Activated CD4-positive, alpha-beta T cell treated with anti-CD3 and anti-CD28 coated beads, Interleukin-2, amount 10 ng/mL, durations not matched to agents 24 days and 14 days (primary cell): ENCODE measurements around the gene GLYATL2. TPM values are rescaled to one million over a fixed set of nuclear protein-coding genes. Genes with fewer than 3 reads are reported as not detected.

Experiments
- DNase-seq: peaks from one replicate; pipeline ENCODE4 v3.0.0; 2022
- H3K27ac Mint-ChIP-seq: one replicate; pipeline ENCODE4 v1.8.0; 2022; ENCODE audit warnings: mild to moderate bottlenecking, mixed read lengths
- H3K27me3 Mint-ChIP-seq: one replicate; pipeline ENCODE4 v1.8.0; 2022; ENCODE audit warnings: mixed read lengths
- H3K36me3 Mint-ChIP-seq: one replicate; pipeline ENCODE4 v1.8.0; 2022; ENCODE audit warnings: low read depth, mild to moderate bottlenecking, mixed read lengths
- H3K4me1 Mint-ChIP-seq: one replicate; pipeline ENCODE4 v1.8.0; 2021; ENCODE audit warnings: mixed read lengths
- H3K4me3 Mint-ChIP-seq: one replicate; pipeline ENCODE4 v1.8.0; 2022; ENCODE audit warnings: mild to moderate bottlenecking, moderate library complexity, mixed read lengths
- H3K9me3 Mint-ChIP-seq: one replicate; pipeline ENCODE4 v1.8.0; 2021; ENCODE audit warnings: mixed read lengths
- intact Hi-C: fragments of 100-400 bp; cut with micrococcal nuclease; formaldehyde crosslinking; loops from one replicate; pipeline ENCODE4 v1.15.1; 2023
- total RNA-seq: library from RNA; stranded (reverse); gene quantifications from 2 replicates; pipeline ENCODE4 v1.2.3, GENCODE V29; 2022

GLYATL2 gene
- total RNA-seq, 1 donor from 2014 or later: not detected

DNA sequence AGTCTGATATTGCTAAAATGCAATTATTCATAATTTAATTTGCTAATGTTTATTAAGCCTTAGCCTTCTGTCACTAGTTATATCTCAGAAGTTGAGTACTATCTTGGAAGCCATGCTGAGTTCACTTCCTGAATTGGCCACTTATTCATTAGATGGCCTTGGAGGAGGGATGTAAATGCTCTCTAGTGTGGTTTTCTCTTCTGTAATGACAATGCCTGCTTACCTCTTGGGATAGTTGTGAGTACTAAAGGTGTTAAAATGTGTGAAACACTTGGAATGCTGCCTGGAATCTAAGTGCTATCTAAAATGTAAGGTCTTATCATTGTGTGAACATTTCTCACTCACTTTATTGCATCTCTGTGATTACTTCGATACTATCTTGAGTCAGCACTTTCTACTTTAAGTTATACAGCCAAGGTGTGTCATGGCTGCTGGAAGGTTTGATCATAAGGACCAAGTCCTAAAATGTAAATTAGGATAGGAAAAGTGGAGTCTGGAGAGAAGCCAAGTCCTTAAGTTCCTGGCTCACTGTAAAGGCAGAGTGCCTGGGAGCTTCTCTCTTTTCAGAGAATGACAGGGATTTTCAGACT, 12.4 kb downstream of the GLYATL2 start:
- Mint-ChIP-seq H3K27ac (no peak overlapping the region), H3K4me3 (no peak overlapping the region), H3K9me3 (no peaks in the 10 kb centered on the region), H3K36me3 (no peaks in the 10 kb centered on the region), H3K4me1 (no peaks in the 10 kb centered on the region), H3K27me3 (peaks cover 2% of the 10 kb centered on the region)
- intact Hi-C loops: no loop called here
- no peak for DNase-seq

DNA sequence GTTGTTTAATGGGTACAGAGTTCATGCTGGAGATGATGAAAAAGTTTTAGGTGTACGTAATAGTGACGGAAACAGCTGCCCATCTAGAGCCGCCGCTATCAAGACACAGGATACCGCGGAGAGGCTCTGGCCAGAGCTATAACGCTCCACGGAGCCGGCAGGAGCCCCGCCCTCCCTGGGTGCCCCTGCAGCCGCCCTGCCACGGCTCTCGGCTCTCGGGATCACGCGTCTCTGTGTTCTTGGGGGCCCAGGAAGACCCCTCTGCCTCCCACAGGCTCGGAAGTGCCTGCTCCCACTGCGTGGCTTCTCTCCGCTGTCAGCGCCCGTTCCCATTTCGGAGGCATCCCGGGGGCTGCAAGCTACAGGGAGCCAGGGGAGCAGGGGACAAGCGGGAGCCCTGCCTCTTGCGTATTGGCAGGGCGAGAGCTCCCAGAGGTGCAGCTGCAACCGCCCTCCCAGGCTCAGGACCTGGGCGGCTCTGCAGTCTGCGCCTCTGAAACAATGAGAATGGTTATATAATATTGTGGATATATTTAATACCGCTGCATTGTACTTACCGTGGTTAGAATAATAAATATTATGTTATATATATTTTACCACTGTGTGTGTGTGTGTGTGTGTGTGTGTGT, 13.7 kb downstream of the GLYATL2 start:
- H3K36me3 Mint-ChIP-seq: no peaks in the 10 kb centered on the region
- H3K4me1 Mint-ChIP-seq: no peaks in the 10 kb centered on the region
- intact Hi-C loops: no loop called here
- no peaks in the 10 kb centered on the region for H3K9me3 Mint-ChIP-seq
- peaks cover 2% of the 10 kb centered on the region for H3K27me3 Mint-ChIP-seq
- H3K27ac Mint-ChIP-seq: no peak overlapping the region
- no peak overlapping the region for H3K4me3 Mint-ChIP-seq
- no peak for DNase-seq

DNA sequence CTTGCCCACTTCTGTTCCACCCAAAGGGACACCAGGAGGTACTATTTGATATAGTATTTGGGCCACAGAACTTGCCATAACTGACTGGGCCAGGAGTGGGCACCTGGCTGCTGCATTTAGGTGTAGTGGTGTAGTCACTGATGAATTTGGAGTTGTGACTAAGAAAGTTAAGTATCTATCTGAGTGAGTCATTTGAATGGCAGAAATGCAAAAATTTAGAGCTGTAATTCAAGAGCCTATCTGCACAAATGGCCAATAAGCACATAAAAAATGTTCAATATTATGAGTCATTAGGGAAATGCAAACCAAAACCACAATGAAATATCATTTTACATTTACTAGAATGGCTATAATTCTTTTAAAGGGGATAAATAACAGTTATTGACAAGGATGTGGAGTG, 14.7 kb downstream of the GLYATL2 start:
- intact Hi-C loops: no loop called here
- Mint-ChIP-seq H3K4me3 (no peak overlapping the region), H3K9me3 (no peaks in the 10 kb centered on the region), H3K4me1 (no peaks in the 10 kb centered on the region), H3K36me3 (no peaks in the 10 kb centered on the region), H3K27me3 (peaks cover 2% of the 10 kb centered on the region), H3K27ac (no peak overlapping the region)
- DNase-seq: no peak

- H3K4me1 Mint-ChIP-seq: no peaks in the 10 kb centered on the region
- H3K9me3 Mint-ChIP-seq: peaks cover 8% of the 10 kb centered on the region
- H3K4me3 Mint-ChIP-seq: no peak overlapping the region
- intact Hi-C loops: no loop called here
- H3K27me3 Mint-ChIP-seq: no peaks in the 10 kb centered on the region
- no peak for DNase-seq
- H3K27ac Mint-ChIP-seq: no peak overlapping the region
- no peaks in the 10 kb centered on the region for H3K36me3 Mint-ChIP-seq
Observed at GRCh38 chr11:58813693-58814092, 30.8 kb downstream of the GLYATL2 start.

GRCh38 chr11:58811499-58811898, 33.0 kb downstream of the GLYATL2 start:
- DNase-seq: no peak
- Mint-ChIP-seq H3K27ac (no peak overlapping the region), H3K4me3 (no peak overlapping the region), H3K36me3 (no peaks in the 10 kb centered on the region), H3K4me1 (no peaks in the 10 kb centered on the region), H3K27me3 (no peaks in the 10 kb centered on the region), H3K9me3 (peaks cover 4% of the 10 kb centered on the region)
- intact Hi-C loops: no loop called here

GRCh38 chr11:58807343-58807742, 37.2 kb downstream of the GLYATL2 start:
- Mint-ChIP-seq H3K9me3 (no peaks in the 10 kb centered on the region), H3K4me1 (no peaks in the 10 kb centered on the region), H3K27me3 (no peaks in the 10 kb centered on the region), H3K4me3 (no peak overlapping the region), H3K27ac (no peak overlapping the region), H3K36me3 (no peaks in the 10 kb centered on the region)
- intact Hi-C loops: no loop called here
- no peak for DNase-seq

DNA sequence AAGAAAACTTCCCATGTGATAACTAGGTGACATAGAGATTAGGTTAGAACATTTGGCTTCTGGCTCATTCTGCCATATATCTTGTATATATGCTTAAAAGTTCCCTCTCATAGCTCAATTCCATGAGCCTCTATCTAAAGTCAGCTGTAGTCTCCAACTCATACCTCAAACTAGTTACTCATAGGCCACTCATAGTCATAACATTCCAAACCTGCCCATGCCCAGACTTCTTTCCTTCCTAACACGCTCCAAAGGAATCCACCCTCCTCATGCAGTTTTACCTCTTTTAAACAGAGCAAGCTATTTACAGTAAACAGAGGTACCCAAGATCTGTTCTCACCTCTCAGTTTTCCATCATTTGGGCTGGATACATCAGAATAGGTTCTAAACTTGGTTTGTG, 39.4 kb downstream of the GLYATL2 start:
- Mint-ChIP-seq H3K4me3 (no peak overlapping the region), H3K27me3 (peaks cover 5% of the 10 kb centered on the region)

GRCh38 chr11:58801974-58802545, 42.4 kb downstream of the GLYATL2 start:
- intact Hi-C loops: no loop called here
- no peak overlapping the region for H3K27ac Mint-ChIP-seq
- H3K4me1 Mint-ChIP-seq: no peaks in the 10 kb centered on the region
- H3K9me3 Mint-ChIP-seq: no peaks in the 10 kb centered on the region
- DNase-seq: no peak
- no peaks in the 10 kb centered on the region for H3K36me3 Mint-ChIP-seq
- peaks cover 10% of the 10 kb centered on the region for H3K27me3 Mint-ChIP-seq
- no peak overlapping the region for H3K4me3 Mint-ChIP-seq

More for the DNA sequence above, 39.4 kb downstream of the GLYATL2 start:
- Mint-ChIP-seq H3K36me3 (no peaks in the 10 kb centered on the region), H3K4me1 (no peaks in the 10 kb centered on the region), H3K27ac (no peak overlapping the region), H3K9me3 (no peaks in the 10 kb centered on the region)
- intact Hi-C loops: no loop called here
- DNase-seq: no peak

DNA sequence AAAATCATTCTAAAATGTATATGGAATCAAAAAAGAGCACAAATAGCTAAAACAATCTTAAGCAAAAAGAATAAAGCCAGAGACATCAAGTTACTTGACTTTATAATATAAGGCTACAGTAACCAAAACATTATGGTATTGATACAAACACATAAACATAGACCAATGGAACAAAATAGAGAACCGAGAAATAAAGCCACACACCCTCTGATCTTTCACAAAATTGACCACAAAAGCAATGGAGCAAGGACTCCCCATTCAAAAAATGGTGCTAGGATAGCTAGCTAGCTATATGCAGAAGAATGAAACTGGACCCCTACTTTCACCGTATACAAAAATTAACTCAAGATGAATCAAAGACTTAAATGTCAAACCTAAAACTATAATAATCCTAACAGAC, 43.2 kb downstream of the GLYATL2 start:
- no peak for DNase-seq
- no peaks in the 10 kb centered on the region for H3K36me3 Mint-ChIP-seq
- intact Hi-C loops: no loop called here
- H3K27me3 Mint-ChIP-seq: peaks cover 10% of the 10 kb centered on the region
- H3K27ac Mint-ChIP-seq: no peak overlapping the region
- no peaks in the 10 kb centered on the region for H3K4me1 Mint-ChIP-seq
- H3K9me3 Mint-ChIP-seq: no peaks in the 10 kb centered on the region
- H3K4me3 Mint-ChIP-seq: no peak overlapping the region

DNA sequence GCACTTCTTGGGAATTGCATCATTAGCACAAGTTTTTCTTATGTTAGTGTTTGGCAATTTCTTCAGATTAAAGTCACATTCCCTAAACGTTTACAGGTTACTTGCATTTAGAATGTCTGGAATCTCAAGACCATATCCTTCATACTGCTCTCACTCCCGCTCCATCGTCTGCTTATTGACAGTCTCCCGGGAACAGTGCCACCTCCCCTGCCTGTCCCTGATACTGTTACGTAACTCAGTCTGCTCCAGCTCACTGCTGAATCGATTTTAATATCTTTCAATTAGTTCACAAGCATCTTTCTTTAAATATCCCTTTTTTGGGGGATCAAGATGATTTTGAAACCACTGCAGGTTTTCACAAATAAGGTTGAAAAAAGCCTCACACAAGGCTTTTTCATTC, 48.2 kb downstream of the GLYATL2 start:
- Mint-ChIP-seq H3K4me3 (no peak overlapping the region), H3K27me3 (peaks cover 11% of the 10 kb centered on the region), H3K9me3 (no peaks in the 10 kb centered on the region), H3K36me3 (no peaks in the 10 kb centered on the region), H3K27ac (no peak overlapping the region), H3K4me1 (no peaks in the 10 kb centered on the region)
- no peak for DNase-seq
- intact Hi-C loops: no loop called here

GRCh38 chr11:58788355-58789023, 56.0 kb downstream of the GLYATL2 start:
- H3K27me3 Mint-ChIP-seq: peaks cover 2% of the 10 kb centered on the region
- H3K27ac Mint-ChIP-seq: no peak overlapping the region
- H3K9me3 Mint-ChIP-seq: no peaks in the 10 kb centered on the region
- intact Hi-C loops: loop anchor here (1.0 to 2.0 kb wide), 2 partner anchors 134 to 212 kb away; no protein-coding TSS in a partner anchor
- no peaks in the 10 kb centered on the region for H3K36me3 Mint-ChIP-seq
- no peaks in the 10 kb centered on the region for H3K4me1 Mint-ChIP-seq
- DNase-seq: peak; percentile 82
- no peak overlapping the region for H3K4me3 Mint-ChIP-seq

DNA sequence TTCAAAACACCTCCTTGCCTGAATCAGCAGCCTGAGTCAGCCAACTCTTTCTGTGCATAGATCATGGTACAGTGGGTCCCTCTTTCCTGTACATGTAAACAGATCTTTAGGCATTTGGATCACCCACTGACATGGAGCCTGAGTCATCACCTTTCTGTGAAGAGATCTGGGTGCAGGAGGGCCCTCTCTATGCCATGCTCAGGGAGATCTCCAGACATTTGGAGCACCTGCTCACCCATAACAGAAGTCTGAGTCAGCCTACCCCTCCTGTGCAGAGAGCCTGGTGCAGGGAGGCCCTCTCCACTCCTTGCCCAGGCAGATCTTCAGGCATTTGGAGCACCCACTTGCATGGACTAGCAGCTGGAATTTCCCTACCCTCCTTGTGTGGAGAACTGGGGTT, 56.6 kb downstream of the GLYATL2 start:
- H3K9me3 Mint-ChIP-seq: no peaks in the 10 kb centered on the region
- no peak for DNase-seq
- no peaks in the 10 kb centered on the region for H3K36me3 Mint-ChIP-seq

GRCh38 chr11:58786693-58787092, 57.8 kb downstream of the GLYATL2 start:
- intact Hi-C loops: no loop called here

More for the DNA sequence above, 56.6 kb downstream of the GLYATL2 start:
- peaks cover 2% of the 10 kb centered on the region for H3K27me3 Mint-ChIP-seq
- intact Hi-C loops: loop anchor here (1.0 to 2.0 kb wide), 2 partner anchors 134 to 211 kb away; no protein-coding TSS in a partner anchor
- H3K27ac Mint-ChIP-seq: no peak overlapping the region
- no peak overlapping the region for H3K4me3 Mint-ChIP-seq
- H3K4me1 Mint-ChIP-seq: no peaks in the 10 kb centered on the region

GRCh38 chr11:58784995-58785394, 59.5 kb downstream of the GLYATL2 start:
- Mint-ChIP-seq H3K4me3 (no peak overlapping the region), H3K36me3 (no peaks in the 10 kb centered on the region), H3K27me3 (no peaks in the 10 kb centered on the region), H3K27ac (no peak overlapping the region), H3K4me1 (no peaks in the 10 kb centered on the region), H3K9me3 (no peaks in the 10 kb centered on the region)
- DNase-seq: no peak
- intact Hi-C loops: no loop called here

More at GRCh38 chr11:58786693-58787092, 57.8 kb downstream of the GLYATL2 start:
- Mint-ChIP-seq H3K27me3 (peaks cover 2% of the 10 kb centered on the region), H3K4me1 (no peaks in the 10 kb centered on the region), H3K27ac (no peak overlapping the region), H3K4me3 (no peak overlapping the region), H3K36me3 (no peaks in the 10 kb centered on the region), H3K9me3 (no peaks in the 10 kb centered on the region)
- DNase-seq: no peak
